Tibial nerve (tissue), 4 donors: Measurements from ENCODE around the gene COL10A1. TPM values are rescaled to one million over a fixed set of nuclear protein-coding genes. Genes with fewer than 3 reads are reported as not detected.

Experiments used
- DNase-seq, 2 donors: peaks; one replicate each; pipeline ENCODE4 v3.0.0-alpha.2; 2019; ENCODE audit warnings: low spot score in 2 of 2
- H3K27ac ChIP-seq, 4 donors: fragments of 200-600 bp; sonication (generic) in 3 of 4; one replicate each; pipeline ENCODE4 v1.5.1; 2017 to 2019; ENCODE audit warnings: mild to moderate bottlenecking in 1 of 4
- H3K27me3 ChIP-seq, 2 donors: fragments of 200-600 bp; sonication (generic) in 1 of 2; one replicate each; pipeline versions ENCODE4 v1.5.1 to v1.6.0; 2017 to 2019
- H3K36me3 ChIP-seq, 3 donors: fragments of 200-600 bp; sonication (generic); one replicate each; pipeline ENCODE4 v1.5.1; 2018 to 2019
- H3K4me1 ChIP-seq, 4 donors: fragments of 200-600 bp; sonication (generic) in 3 of 4; one replicate each; pipeline ENCODE4 v1.5.1; 2017 to 2019
- H3K4me3 ChIP-seq, 4 donors: fragments of 200-600 bp; sonication (generic) in 3 of 4; one replicate each; pipeline ENCODE4 v1.5.1; 2017 to 2019; ENCODE audit warnings: mild to moderate bottlenecking in 1 of 4, moderate library complexity in 1 of 4
- H3K9me3 ChIP-seq, 4 donors: fragments of 200-600 bp; sonication (generic) in 3 of 4; one replicate each; pipeline ENCODE4 v1.5.1; 2017 to 2019
- CTCF ChIP-seq, 5 experiments: fragments of 200-600 bp in 3 of 5; fragments of 450-650 bp in 2 of 5; sonication (generic) in 3 of 5; IDR thresholded peaks; one replicate each; pipeline ENCODE4 v1.5.1; 2016 to 2019; ENCODE audit warnings: antibody characterized with exemption in 5 of 5, mild to moderate bottlenecking in 3 of 5, moderate library complexity in 2 of 5
- EP300 ChIP-seq, 2 donors: sonication (generic); formaldehyde crosslinking; IDR thresholded peaks; one replicate each; pipeline ENCODE4 v1.6.1; 2017; ENCODE audit warnings: antibody characterized with exemption in 2 of 2, mild to moderate bottlenecking in 1 of 2
- POLR2A ChIP-seq, 2 donors: fragments of 450-650 bp; IDR thresholded peaks; one replicate each; pipeline ENCODE4 v1.6.1; 2017; ENCODE audit warnings: antibody characterized with exemption in 2 of 2, mild to moderate bottlenecking in 2 of 2, moderate library complexity in 2 of 2
- WGBS, 2 donors: methylation state at CpG; one replicate each; pipeline ENCODE4 v1.1.5; 2018; 5-methylcytosine and 5-hydroxymethylcytosine counted together
- total RNA-seq, 4 donors: library from RNA; depleted of rRNA; stranded (reverse); fragments of >200 nt; gene quantifications; one replicate each; pipeline ENCODE4 v1.1.0, GENCODE V29; 2016

The COL10A1 gene
- total RNA-seq, 4 donors from 2014 or later = 0.22 to 0.42 TPM; not detected in 2

- no peaks in the 10 kb centered on the region for H3K4me1 ChIP-seq
- TF ChIP-seq CTCF (IDR thresholded peaks at IDR 0.05) (no peak), POLR2A (IDR thresholded peaks at IDR 0.05) (no peak), EP300 (IDR thresholded peaks at IDR 0.05) (no peak)
- H3K27ac ChIP-seq = no peak overlapping the region
- H3K36me3 ChIP-seq = no peaks in the 10 kb centered on the region
- no peak overlapping the region for H3K4me3 ChIP-seq
- WGBS, 2 donors = 48 to 65% methylated on average over 3 of the region's 3 CpGs
- no peaks in the 10 kb centered on the region for H3K27me3 ChIP-seq
- no peaks in the 10 kb centered on the region for H3K9me3 ChIP-seq
- no peak for DNase-seq
These were observed 47.4 kb downstream of the COL10A1 start for GRCh38 chr6:116078522-116078921.

GRCh38 chr6:116074732-116075390, 51.1 kb downstream of the COL10A1 start:
- DNase-seq = no peak
- no peaks in the 10 kb centered on the region for H3K4me1 ChIP-seq
- H3K27ac ChIP-seq = no peak overlapping the region
- no peak overlapping the region for H3K4me3 ChIP-seq
- 94 to 96% methylated on average over 2 of the region's 2 CpGs for WGBS, 2 donors
- no peaks in the 10 kb centered on the region for H3K27me3 ChIP-seq
- H3K9me3 ChIP-seq = no peaks in the 10 kb centered on the region
- no peaks in the 10 kb centered on the region for H3K36me3 ChIP-seq
- TF ChIP-seq CTCF (IDR thresholded peaks at IDR 0.05) = no peak
- no peak for TF ChIP-seq POLR2A (IDR thresholded peaks at IDR 0.05)
- no peak for TF ChIP-seq EP300 (IDR thresholded peaks at IDR 0.05)

GRCh38 chr6:116073765-116074440, 52.0 kb downstream of the COL10A1 start:
- Histone ChIP-seq H3K4me3 (no peak overlapping the region), H3K27ac (no peak overlapping the region), H3K9me3 (no peaks in the 10 kb centered on the region), H3K4me1 (no peaks in the 10 kb centered on the region), H3K27me3 (no peaks in the 10 kb centered on the region), H3K36me3 (no peaks in the 10 kb centered on the region)
- WGBS, 2 donors = 63 to 70% methylated on average over 2 of the region's 2 CpGs
- TF ChIP-seq EP300 (IDR thresholded peaks at IDR 0.05) (no peak), POLR2A (IDR thresholded peaks at IDR 0.05) (no peak), CTCF (IDR thresholded peaks at IDR 0.05) (no peak)
- no peak for DNase-seq

GRCh38 chr6:116072368-116072767, 53.6 kb downstream of the COL10A1 start:
- H3K27ac ChIP-seq = no peak overlapping the region
- H3K36me3 ChIP-seq = no peaks in the 10 kb centered on the region
- H3K4me1 ChIP-seq = no peaks in the 10 kb centered on the region
- TF ChIP-seq CTCF (IDR thresholded peaks at IDR 0.05) (no peak), POLR2A (IDR thresholded peaks at IDR 0.05) (no peak)
- H3K4me3 ChIP-seq = no peak overlapping the region
- no peaks in the 10 kb centered on the region for H3K9me3 ChIP-seq
- no peak for DNase-seq
- 42 to 71% methylated on average over 1 of the region's 1 CpG for WGBS, 2 donors
- H3K27me3 ChIP-seq = no peaks in the 10 kb centered on the region

- DNase-seq = no peak
- 53 to 59% methylated on average over 2 of the region's 2 CpGs for WGBS, 2 donors
- no peaks in the 10 kb centered on the region for H3K27me3 ChIP-seq
- no peak overlapping the region for H3K27ac ChIP-seq
- no peaks in the 10 kb centered on the region for H3K9me3 ChIP-seq
- H3K4me3 ChIP-seq = no peak overlapping the region
- no peak for TF ChIP-seq POLR2A (IDR thresholded peaks at IDR 0.05)
- TF ChIP-seq CTCF (IDR thresholded peaks at IDR 0.05) = no peak
- no peak for TF ChIP-seq EP300 (IDR thresholded peaks at IDR 0.05)
- H3K4me1 ChIP-seq = no peaks in the 10 kb centered on the region
- no peaks in the 10 kb centered on the region for H3K36me3 ChIP-seq
These were observed 55.1 kb downstream of the COL10A1 start for GRCh38 chr6:116070616-116071389.
